ENCODE measurements around the gene PLD3. TPM values are rescaled to one million over a fixed set of nuclear protein-coding genes. Genes with fewer than 3 reads are reported as not detected.
"Not testable (repeated sequence)": the region's sequence is repeated elsewhere in the genome, so short reads cannot be mapped to it uniquely, and the experiment has no call there.

Gene PLD3
- total RNA-seq, 1 donor from 2014 or later = 169 TPM

- ATAC-seq = no peak
- intact Hi-C loops (cut with DNase I) = no loop called here
- DNase-seq (ENCODE audit: missing footprints) = no peak
Measured at GRCh38 chr19:40398417-40399131, 50.1 kb downstream of the PLD3 start.

- intact Hi-C loops (cut with DNase I) = loop anchor here (5.0 kb wide), 1 partner anchor 67 kb away; the partner anchor contains the start of genes BLVRB and SPTBN4
- ATAC-seq (no peak), DNase-seq (ENCODE audit: missing footprints) (peak; percentile 3)
Measured at GRCh38 chr19:40400559-40400958, 52.1 kb downstream of the PLD3 start.

- DNase-seq (ENCODE audit: missing footprints) = peak; percentile 95
- ATAC-seq = peak; percentile 95
- intact Hi-C loops (cut with DNase I) = loop anchor here (1.0 to 5.0 kb wide), 2 partner anchors 54 to 64 kb away; partner anchors contain the start of genes BLVRB and SPTBN4
Measured at GRCh38 chr19:40403262-40403984, 54.9 kb downstream of the PLD3 start.

- ATAC-seq (no peak), DNase-seq (ENCODE audit: missing footprints) (no peak)
- intact Hi-C loops (cut with DNase I) = no loop called here
Measured at GRCh38 chr19:40407714-40408597, 59.5 kb downstream of the PLD3 start.

- not testable (repeated sequence) for DNase-seq (ENCODE audit: missing footprints); ATAC-seq
Measured at GRCh38 chr19:40408598-40408925, 60.1 kb downstream of the PLD3 start.

GRCh38 chr19:40410030-40410389, 61.5 kb downstream of the PLD3 start:
- DNase-seq (ENCODE audit: missing footprints) (no peak), ATAC-seq (no peak)
- intact Hi-C loops (cut with DNase I) = loop anchor here (5.0 kb wide), 1 partner anchor 192 kb away; the partner anchor contains the start of gene LTBP4

More at GRCh38 chr19:40408598-40408925, 60.1 kb downstream of the PLD3 start:
- intact Hi-C loops (cut with DNase I) = not testable (repeated sequence)

GRCh38 chr19:40411125-40411842, 62.8 kb downstream of the PLD3 start:
- ATAC-seq (peak; percentile 92), DNase-seq (ENCODE audit: missing footprints) (peak; percentile 75)
- intact Hi-C loops (cut with DNase I) = loop anchor here (5.0 kb wide), 1 partner anchor 191 kb away; the partner anchor contains the start of gene LTBP4

GRCh38 chr19:40411958-40412499, 63.5 kb downstream of the PLD3 start:
- ATAC-seq (no peak), DNase-seq (ENCODE audit: missing footprints) (no peak)
- intact Hi-C loops (cut with DNase I) = loop anchor here (5.0 kb wide), 1 partner anchor 190 kb away; the partner anchor contains the start of gene LTBP4

- intact Hi-C loops (cut with DNase I) = loop anchor here (5.0 kb wide), 1 partner anchor 189 kb away; the partner anchor contains the start of gene LTBP4
Measured at GRCh38 chr19:40412866-40413265, 64.4 kb downstream of the PLD3 start.

GRCh38 chr19:40413291-40413845, 64.9 kb downstream of the PLD3 start, which contains the start of gene PRX:
Gene PRX, minus strand, starts transcription at chr19:40413378. Its CDS starts 5,446 bp downstream, at chr19:40407932.
- no peak for DNase-seq (ENCODE audit: missing footprints)
- no peak for ATAC-seq
- intact Hi-C loops (cut with DNase I) = loop anchor here (5.0 kb wide), 1 partner anchor 189 kb away; the partner anchor contains the start of gene LTBP4

More at GRCh38 chr19:40412866-40413265, 64.4 kb downstream of the PLD3 start:
- ATAC-seq (no peak), DNase-seq (ENCODE audit: missing footprints) (no peak)

GRCh38 chr19:40414542-40415535, 66.3 kb downstream of the PLD3 start:
- DNase-seq (ENCODE audit: missing footprints) (no peak), ATAC-seq (peak; percentile 12)
- intact Hi-C loops (cut with DNase I) = loop anchor here (5.0 kb wide), 1 partner anchor 187 kb away; the partner anchor contains the start of gene LTBP4

GRCh38 chr19:40415768-40416167, 67.3 kb downstream of the PLD3 start:
- no peak for DNase-seq (ENCODE audit: missing footprints)
- no peak for ATAC-seq
- intact Hi-C loops (cut with DNase I) = no loop called here

- intact Hi-C loops (cut with DNase I) = no loop called here
- ATAC-seq (peak; percentile 14), DNase-seq (ENCODE audit: missing footprints) (peak; percentile 86)
Measured at GRCh38 chr19:40416918-40417642, 68.6 kb downstream of the PLD3 start.

GRCh38 chr19:40417643-40417981, 69.1 kb downstream of the PLD3 start:
- DNase-seq (ENCODE audit: missing footprints) = no peak
- ATAC-seq = no peak
- intact Hi-C loops (cut with DNase I) = no loop called here

- ATAC-seq (no peak), DNase-seq (ENCODE audit: missing footprints) (no peak)
- intact Hi-C loops (cut with DNase I) = no loop called here
Measured at GRCh38 chr19:40418040-40418439, 69.5 kb downstream of the PLD3 start.
